NCI-H446 (cell line): ENCODE results near the gene PRR36.
A peak's percentile ranks its signal among the peaks of the same experiment; 100 is the strongest.

Experiments used
- DNase-seq, 2 experiments: peaks; one replicate each; lab custom pipeline; 2025; lab: John Stamatoyannopoulos, UW

The PRR36 gene

DNA sequence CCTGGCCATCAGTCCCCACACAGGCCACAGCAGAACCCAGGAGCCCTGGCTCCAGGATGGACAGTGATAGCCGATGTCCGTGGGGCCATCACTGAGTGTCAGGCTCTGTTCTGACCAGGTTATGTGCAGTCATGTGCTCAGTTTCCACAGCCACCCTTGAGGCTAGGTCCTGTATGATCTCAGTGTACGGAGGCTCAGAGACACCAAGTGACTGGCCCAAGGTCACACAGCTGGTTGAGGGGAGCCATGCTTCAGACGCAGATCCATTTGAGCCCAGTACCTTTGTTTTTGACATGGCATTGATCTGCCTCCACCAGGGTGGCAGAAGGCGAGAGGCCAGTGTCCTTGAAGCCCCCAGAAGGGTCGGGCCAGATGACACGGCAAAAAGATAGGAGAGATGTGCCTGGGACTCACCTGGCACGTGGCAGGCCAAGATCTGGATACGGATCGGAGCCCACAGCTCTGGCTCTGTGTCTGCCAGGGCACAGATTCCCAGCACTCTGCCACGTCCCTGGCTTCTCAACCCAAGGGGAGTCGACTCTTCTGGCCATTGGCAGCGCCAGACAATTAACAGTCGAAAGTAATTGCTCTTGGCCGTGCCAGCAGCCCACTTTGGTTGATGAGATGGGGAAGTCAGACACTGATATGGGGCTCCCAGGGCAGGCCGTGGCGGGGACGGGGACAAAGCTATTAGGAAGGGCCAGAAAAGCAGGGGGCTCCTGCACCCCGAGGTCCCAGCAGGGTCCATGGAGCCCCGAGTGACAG lies 28.6 kb downstream of the PRR36 start:
- peak in 1 of 2 experiments; percentile 32 for DNase-seq

GRCh38 chr19:7844951-7845350 lies 29.2 kb downstream of the PRR36 start:
- no peak for DNase-seq

GRCh38 chr19:7844405-7844804 lies 29.8 kb downstream of the PRR36 start:
- DNase-seq = no peak

- DNase-seq = no peak
Measured at GRCh38 chr19:7843521-7843920, 30.7 kb downstream of the PRR36 start.

DNA sequence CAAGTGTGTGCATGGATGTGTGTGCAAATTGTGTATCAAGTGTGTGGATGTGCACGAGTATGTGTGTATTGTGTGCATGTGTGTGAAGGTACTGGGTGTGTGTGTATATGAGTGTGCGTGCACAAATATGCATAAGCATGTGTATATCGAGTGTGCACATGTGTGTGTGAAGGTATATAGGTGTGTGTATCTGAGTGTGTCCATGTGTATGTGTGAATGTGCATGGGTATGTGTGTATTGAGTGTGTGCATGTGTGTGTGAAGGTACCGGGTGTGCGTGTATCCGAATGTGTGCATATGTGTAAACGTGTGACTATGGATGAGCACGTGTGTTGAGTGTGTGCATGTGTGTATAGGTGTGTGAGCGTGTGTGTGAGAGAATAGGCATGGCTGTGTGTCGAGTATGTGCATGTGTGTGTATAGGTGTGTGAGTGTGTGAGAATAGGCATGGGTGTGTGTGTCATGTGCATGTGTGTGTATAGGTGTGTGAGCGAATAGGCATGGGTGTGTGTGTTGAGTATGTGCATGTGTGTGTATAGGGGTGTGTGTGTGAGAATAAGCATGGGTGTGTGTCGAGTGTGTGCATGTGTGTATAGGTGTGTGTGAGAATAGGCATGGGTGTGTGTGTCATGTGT lies 31.4 kb downstream of the PRR36 start:
- no peak for DNase-seq

GRCh38 chr19:7841751-7842660 lies 32.2 kb downstream of the PRR36 start:
- DNase-seq = no peak

DNA sequence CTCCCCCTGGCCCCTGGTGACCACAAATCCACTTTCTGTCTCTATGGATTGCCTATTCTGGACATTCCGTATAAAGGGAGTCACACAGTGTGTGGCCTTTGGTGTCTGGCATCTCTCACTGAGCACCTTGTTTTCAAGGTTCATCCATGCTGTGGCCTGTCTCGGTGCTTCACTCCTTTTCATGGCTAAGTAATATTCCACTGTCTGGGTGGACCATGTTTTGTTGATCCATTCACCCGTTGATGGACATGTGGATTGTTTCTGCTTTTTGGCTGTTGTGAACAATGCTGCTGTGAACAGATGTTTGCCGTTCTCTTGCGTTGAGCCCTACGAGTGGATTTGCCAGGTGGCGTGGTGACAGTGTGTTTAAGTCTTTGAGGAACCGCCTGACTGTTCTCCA lies 33.6 kb downstream of the PRR36 start:
- no peak for DNase-seq

- no peak for DNase-seq
Measured at GRCh38 chr19:7839476-7839875, 34.7 kb downstream of the PRR36 start.

DNA sequence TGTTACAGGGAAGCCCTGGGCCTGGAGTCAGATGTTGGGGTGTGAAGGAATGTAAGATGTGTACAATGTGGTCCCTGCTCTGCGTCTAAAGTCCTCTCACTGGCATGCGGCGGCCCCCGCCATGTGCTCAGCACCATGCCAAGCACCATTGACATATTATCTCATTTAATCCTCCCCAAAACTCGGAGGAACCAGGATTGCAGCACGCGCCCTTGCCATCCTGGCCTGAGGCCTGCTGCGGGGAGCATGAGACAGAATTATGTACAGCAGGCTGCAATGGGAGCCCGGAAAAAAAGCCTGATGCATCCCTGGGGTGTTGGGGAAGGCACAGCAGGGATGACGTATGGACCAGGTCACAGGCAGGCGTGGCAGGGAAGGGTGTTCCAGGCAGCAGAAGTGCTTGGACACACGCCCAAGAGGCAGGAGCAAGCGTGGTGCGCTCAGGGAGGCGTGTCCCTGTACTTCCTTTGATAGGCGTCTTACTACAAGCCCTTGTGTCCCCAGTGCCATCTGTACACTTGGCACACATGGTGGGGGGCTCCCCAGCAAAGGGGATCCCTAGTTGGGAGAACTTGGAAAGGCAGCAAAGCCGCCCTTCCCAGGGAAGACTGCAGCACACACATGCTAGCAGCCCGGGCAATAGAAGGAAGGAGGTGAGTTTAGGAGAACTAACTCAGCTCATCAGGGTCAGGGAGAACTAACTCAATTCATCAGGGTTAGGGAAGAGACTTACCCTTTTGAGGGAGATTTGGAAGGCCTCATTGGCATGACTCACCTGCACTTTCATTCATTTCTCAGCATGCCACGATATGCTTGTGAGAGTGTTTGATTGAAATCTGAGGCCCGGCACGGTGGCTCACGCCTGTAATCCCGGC lies 40.7 kb downstream of the PRR36 start:
- DNase-seq = peak in 1 of 2 experiments; percentile 69

- no peak for DNase-seq
Measured at GRCh38 chr19:7832781-7833180, 41.4 kb downstream of the PRR36 start.

- DNase-seq = no peak
Measured at GRCh38 chr19:7832009-7832408, 42.2 kb downstream of the PRR36 start.

GRCh38 chr19:7831452-7831851 lies 42.7 kb downstream of the PRR36 start:
- peak in 1 of 2 experiments; percentile 16 for DNase-seq

GRCh38 chr19:7830823-7831222 lies 43.4 kb downstream of the PRR36 start:
- DNase-seq = no peak

GRCh38 chr19:7830272-7830771 lies 43.9 kb downstream of the PRR36 start:
- DNase-seq = peak in 1 of 2 experiments; percentile 43

- peak; percentile 99 to 100 for DNase-seq
Measured at GRCh38 chr19:7829561-7830271, 44.5 kb downstream of the PRR36 start, which contains the start of gene EVI5L. TSS of gene EVI5L (plus strand) at chr19:7830218. CDS start at chr19:7846543, 16,325 bp downstream.

GRCh38 chr19:7829166-7829520 lies 45.0 kb downstream of the PRR36 start:
- DNase-seq = peak in 1 of 2 experiments; percentile 41

DNA sequence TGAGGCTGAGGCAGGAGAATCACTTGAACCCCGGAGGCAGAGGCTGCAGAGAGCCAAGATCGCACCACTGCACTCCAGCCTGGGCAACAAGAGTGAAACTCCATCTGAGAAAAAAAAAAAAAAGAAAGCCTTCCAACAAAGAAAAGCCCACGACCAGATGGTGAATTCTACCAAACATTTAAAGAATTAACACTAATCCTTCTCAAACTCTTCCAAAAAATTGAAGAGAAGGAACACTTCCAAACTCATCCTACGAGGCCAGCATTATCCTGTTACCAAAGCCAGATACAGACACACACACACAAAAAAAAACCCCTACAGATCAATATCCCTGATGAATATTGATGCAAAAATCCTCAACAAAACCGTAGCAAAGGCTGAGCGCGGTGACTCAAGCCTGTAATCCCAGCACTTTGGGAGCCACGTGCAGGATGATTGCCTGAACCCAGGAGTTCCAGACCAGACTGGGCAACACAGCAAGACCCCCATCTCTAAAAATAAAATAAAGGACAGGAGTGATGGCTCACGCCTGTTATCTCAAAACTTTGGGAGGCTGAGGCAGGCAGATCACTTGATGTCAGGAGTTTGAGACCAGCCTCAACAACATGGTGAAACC lies 50.4 kb downstream of the PRR36 start:
- peak in 1 of 2 experiments; percentile 26 for DNase-seq

GRCh38 chr19:7822910-7823515 lies 51.2 kb downstream of the PRR36 start:
- no peak for DNase-seq

DNA sequence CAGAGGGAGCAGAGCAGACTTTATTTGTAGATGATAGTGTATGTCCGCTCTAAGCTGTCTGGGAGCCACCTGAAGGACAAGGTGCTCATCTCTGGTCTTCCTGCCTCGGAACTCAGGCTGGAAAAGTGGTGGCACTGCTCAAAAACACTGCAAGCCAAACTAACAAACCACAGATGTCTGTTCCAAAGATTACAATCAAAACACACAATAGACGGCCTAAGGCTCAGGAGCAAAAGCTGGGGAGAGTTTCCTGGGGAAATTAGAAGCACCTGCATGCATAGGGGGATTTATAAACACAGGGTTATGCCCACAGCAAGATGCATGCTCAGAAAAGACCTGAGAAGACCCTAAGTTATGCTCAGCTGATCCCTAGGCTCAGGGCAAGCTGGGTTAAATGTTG lies 53.6 kb downstream of the PRR36 start:
- no peak for DNase-seq

- DNase-seq = no peak
Measured at GRCh38 chr19:7819337-7819736, 54.9 kb downstream of the PRR36 start.
